H1 (cell line): ENCODE results near the gene SFRP5. TPM values are rescaled to one million over a fixed set of nuclear protein-coding genes. Genes with fewer than 3 reads are reported as not detected.

Source experiments
- CTCF ChIA-PET: fragments of 300-600 bp; sonication (Branson Sonifier 250); formaldehyde crosslinking; loops from one replicate; lab custom pipeline; 2021; ENCODE audit not compliant: partially characterized antibody; lab: Charles Lee
- POLR2A ChIA-PET: fragments of 300-600 bp; sonication (Branson Sonifier 250); formaldehyde crosslinking; loops from one replicate; lab custom pipeline; 2021; ENCODE audit warnings: inconsistent platforms; ENCODE audit not compliant: partially characterized antibody; lab: Charles Lee
- DNase-seq, 2 experiments: peaks; one replicate each; pipeline versions ENCODE4 v3.0.0 to v3.0.0-alpha.2; 2010 to 2022; ENCODE audit warnings: low spot score in 2 of 2, low read depth in 1 of 2, mixed read lengths in 1 of 2
- FAIRE-seq: peaks from 2 replicates; lab custom pipeline; 2011; peaks lifted over from hg19 to GRCh38; lab: Jason Lieb, UNC
- H2AFZ ChIP-seq: 2 replicates; pipeline ENCODE4 v1.8.1; 2012; ENCODE audit warnings: low read length, inconsistent platforms
- H2AK5ac ChIP-seq: 2 replicates; pipeline ENCODE4 v1.6.1; 2013; ENCODE audit warnings: low read depth, low read length
- H2BK120ac ChIP-seq: replicated peaks from 2 replicates; pipeline ENCODE3; 2013; ENCODE audit warnings: low read depth, low read length, inconsistent platforms
- H2BK12ac ChIP-seq: 2 replicates; pipeline ENCODE4 v1.6.1; 2013; ENCODE audit warnings: low read depth, low read length
- H2BK15ac ChIP-seq: 2 replicates; pipeline ENCODE4 v1.6.1; 2013; ENCODE audit warnings: low read length
- H2BK20ac ChIP-seq: 2 replicates; pipeline ENCODE4 v1.6.1; 2013; ENCODE audit warnings: low read length
- H2BK5ac ChIP-seq: 2 replicates; pipeline ENCODE4 v1.6.1; 2013; ENCODE audit warnings: low read depth, low read length
- H3K14ac ChIP-seq: 2 replicates; pipeline ENCODE4 v1.6.1; 2013; ENCODE audit warnings: inconsistent platforms; ENCODE audit not compliant: insufficient read length
- H3K18ac ChIP-seq: 2 replicates; pipeline ENCODE4 v1.6.1; 2013; ENCODE audit warnings: low read length; ENCODE audit errors: extremely low read depth
- H3K23ac ChIP-seq: 2 replicates; pipeline ENCODE4 v1.6.1; 2013; ENCODE audit warnings: inconsistent platforms; ENCODE audit not compliant: insufficient read length
- H3K23me2 ChIP-seq: 2 replicates; pipeline ENCODE4 v1.6.1; 2013; ENCODE audit warnings: low read depth, low read length
- H3K27ac ChIP-seq: 2 replicates; pipeline ENCODE4 v1.6.1; 2011; ENCODE audit warnings: low read depth, low read length, inconsistent platforms
- H3K27me3 ChIP-seq, 4 experiments: replicated peaks in 1 of 4; 1 replicate in 1 of 4; 2 replicates in 3 of 4; pipeline versions ENCODE4 v1.6.1 to v1.8.1; 2011 to 2013; ENCODE audit warnings: low read length in 3 of 4, mild to moderate bottlenecking in 3 of 4, inconsistent platforms in 2 of 4, mixed read lengths in 2 of 4, moderate library complexity in 1 of 4; ENCODE audit not compliant: control insufficient read depth in 3 of 4, insufficient read depth in 3 of 4; ENCODE audit errors: extremely low read depth in 1 of 4
- H3K36me3 ChIP-seq, 4 experiments: 2 replicates each; pipeline versions ENCODE4 v1.6.1 to v1.8.1; 2011 to 2013; ENCODE audit warnings: mild to moderate bottlenecking in 4 of 4, low read length in 3 of 4, moderate library complexity in 2 of 4, control low read depth in 1 of 4, inconsistent platforms in 1 of 4; ENCODE audit not compliant: insufficient read depth in 4 of 4, control insufficient read depth in 2 of 4
- H3K4ac ChIP-seq: replicated peaks from 2 replicates; pipeline ENCODE3; 2013; ENCODE audit warnings: low read length, low read depth, mixed read lengths, inconsistent platforms; ENCODE audit not compliant: insufficient read length
- H3K4me1 ChIP-seq, 4 experiments: replicated peaks in 1 of 4; 1 replicate in 1 of 4; 2 replicates in 3 of 4; pipeline versions ENCODE4 v1.6.1 to v1.8.1; 2011 to 2013; ENCODE audit warnings: low read length in 3 of 4, inconsistent platforms in 2 of 4, mixed read lengths in 1 of 4; ENCODE audit not compliant: insufficient read depth in 4 of 4, control insufficient read depth in 3 of 4
- H3K4me2 ChIP-seq, 2 experiments: 2 replicates each; pipeline versions ENCODE4 v1.6.1 to v1.8.1; 2011 to 2013; ENCODE audit warnings: low read depth in 2 of 2, low read length in 2 of 2, control low read depth in 1 of 2, inconsistent platforms in 1 of 2, mild to moderate bottlenecking in 1 of 2; ENCODE audit not compliant: insufficient read depth in 1 of 2
- H3K4me3 ChIP-seq, 4 experiments: fragments of 200-600, 300-600 bp in 1 of 4; sonication (generic), shearing (Covaris generic), sonication (Bioruptor Twin) in 1 of 4; 2 replicates each; pipeline versions ENCODE4 v1.5.1 to v1.8.1; 2011 to 2016; ENCODE audit warnings: low read length in 4 of 4, low read depth in 3 of 4, control low read depth in 2 of 4, inconsistent platforms in 2 of 4, mild to moderate bottlenecking in 2 of 4, mixed read lengths in 1 of 4, moderate library complexity in 1 of 4; ENCODE audit not compliant: insufficient read depth in 2 of 4; ENCODE audit errors: extremely low read depth in 1 of 4
- H3K56ac ChIP-seq: replicated peaks from 2 replicates; pipeline ENCODE3; 2013; ENCODE audit warnings: low read depth, mild to moderate bottlenecking, mixed read lengths, low read length, inconsistent platforms; ENCODE audit not compliant: insufficient read length
- H3K79me1 ChIP-seq: 2 replicates; pipeline ENCODE4 v1.6.1; 2013; ENCODE audit warnings: low read depth, low read length, control low read depth
- H3K79me2 ChIP-seq, 2 experiments: 2 replicates each; pipeline versions ENCODE4 v1.6.1 to v1.8.1; 2012 to 2013; ENCODE audit warnings: low read length in 2 of 2, mild to moderate bottlenecking in 2 of 2, inconsistent platforms in 1 of 2; ENCODE audit not compliant: insufficient read depth in 2 of 2, control insufficient read depth in 1 of 2
- H3K9ac ChIP-seq, 4 experiments: replicated peaks in 1 of 4; 1 replicate in 1 of 4; 2 replicates in 3 of 4; pipeline versions ENCODE4 v1.6.1 to v1.8.1; 2011 to 2013; ENCODE audit warnings: low read depth in 3 of 4, low read length in 3 of 4, control low read depth in 2 of 4, mild to moderate bottlenecking in 2 of 4, moderate library complexity in 2 of 4, inconsistent platforms in 1 of 4; ENCODE audit errors: extremely low read depth in 1 of 4
- H3K9me3 ChIP-seq, 2 experiments: 2 replicates each; pipeline versions ENCODE4 v1.6.1 to v1.8.1; 2012 to 2013; ENCODE audit warnings: mild to moderate bottlenecking in 2 of 2, moderate library complexity in 2 of 2, control low read depth in 1 of 2, inconsistent platforms in 1 of 2, low read depth in 1 of 2, low read length in 1 of 2, mixed read lengths in 1 of 2; ENCODE audit not compliant: insufficient read depth in 2 of 2
- H4K20me1 ChIP-seq, 2 experiments: replicated peaks in 1 of 2; 2 replicates each; pipeline versions ENCODE3 to v1.8.1; 2011 to 2013; ENCODE audit warnings: inconsistent platforms in 2 of 2, low read length in 2 of 2, mild to moderate bottlenecking in 1 of 2; ENCODE audit not compliant: insufficient read depth in 2 of 2, control insufficient read depth in 1 of 2
- H4K5ac ChIP-seq: 2 replicates; pipeline ENCODE4 v1.6.1; 2013; ENCODE audit warnings: low read length, low read depth, mixed read lengths, inconsistent platforms; ENCODE audit not compliant: insufficient read length
- H4K8ac ChIP-seq: 2 replicates; pipeline ENCODE4 v1.8.0; 2013; ENCODE audit warnings: mild to moderate bottlenecking, moderate library complexity, low read length, inconsistent platforms; ENCODE audit not compliant: insufficient read depth; ENCODE audit errors: extremely low read depth
- H4K91ac ChIP-seq: replicated peaks from 2 replicates; pipeline ENCODE3; 2013; ENCODE audit warnings: low read length, mixed read lengths, inconsistent platforms; ENCODE audit not compliant: insufficient read length
- CBX5 ChIP-seq: fragments of 300-800, 300-1000 bp; sonication (generic); IDR thresholded peaks from 2 replicates; pipeline ENCODE4 v1.7.1; 2016; ENCODE audit warnings: antibody characterized with exemption, low read length, low read depth
- CREB1 ChIP-seq: IDR thresholded peaks from 2 replicates; pipeline ENCODE4 v1.6.1; 2012; ENCODE audit warnings: inconsistent platforms
- JUN ChIP-seq: IDR thresholded peaks from 2 replicates; pipeline ENCODE4 v1.6.1; 2011; ENCODE audit warnings: low read depth, mild to moderate bottlenecking, improper control_type of control experiment, low read length
- KDM4A ChIP-seq: IDR thresholded peaks from one replicate; pipeline ENCODE4 v1.7.1; 2012; ENCODE audit warnings: low read depth, mild to moderate bottlenecking, moderate library complexity, low read length, inconsistent platforms; ENCODE audit not compliant: severe bottlenecking
- RAD21 ChIP-seq, 2 experiments: IDR thresholded peaks in 1 of 2; conservative IDR thresholded peaks in 1 of 2; 2 replicates each; pipeline ENCODE4 v1.6.1; 2011; ENCODE audit warnings: low read depth in 2 of 2, low read length in 2 of 2, improper control_type of control experiment in 1 of 2, inconsistent platforms in 1 of 2, mild to moderate bottlenecking in 1 of 2, moderate library complexity in 1 of 2
- RXRA ChIP-seq: IDR thresholded peaks from 2 replicates; pipeline ENCODE4 v1.6.1; 2011; ENCODE audit warnings: low read depth, mild to moderate bottlenecking, low read length, moderate library complexity; ENCODE audit not compliant: insufficient read depth
- WGBS, 2 experiments: shearing (Covaris generic) in 1 of 2; methylation state at CpG; one replicate each; pipeline versions ENCODE4 v1.1.6 to v1.1.7; 2013 to 2015; ENCODE audit warnings: low lambda C conversion rate in 2 of 2, mixed read lengths in 2 of 2, inconsistent platforms in 1 of 2, low coverage in 1 of 2, missing lambda C conversion rate in 1 of 2; ENCODE audit not compliant: insufficient replicate concordance in 2 of 2, insufficient coverage in 1 of 2, insufficient read length in 1 of 2; ENCODE audit errors: extremely low coverage in 1 of 2, missing lambda C conversion rate in 1 of 2; 5-methylcytosine and 5-hydroxymethylcytosine counted together
- polyA plus RNA-seq, 7 experiments: library from polyadenylated mRNA; depleted of rRNA in 3 of 7; stranded (reverse) in 5 of 7; unstranded in 2 of 7; fragments of >200 nt in 5 of 7; fragments of 200-250 nt in 2 of 7; gene quantifications; 1 replicate in 5 of 7; 2 replicates in 1 of 7; 4 replicates in 1 of 7; pipeline versions ENCODE4 v1.2.1 to v1.2.3, GENCODE V29; 2011 to 2013; ENCODE audit warnings: missing spikeins in 2 of 7, mixed read lengths in 2 of 7
- total RNA-seq: library from RNA; stranded (reverse); fragmentation: NEBNext Ultra II Directional; extraction: Animal tissue kit (Norgen Biotek cat#: 25700); gene quantifications from 2 replicates; pipeline ENCODE4 v1.2.1, GENCODE V29; 2021

Gene SFRP5
- total and polyA plus RNA-seq, 2 of the 8 experiments (the other 6 are each of a cell fraction or from before 2014, with no cell fraction given), result 3.9 to 5.9 TPM

DNA sequence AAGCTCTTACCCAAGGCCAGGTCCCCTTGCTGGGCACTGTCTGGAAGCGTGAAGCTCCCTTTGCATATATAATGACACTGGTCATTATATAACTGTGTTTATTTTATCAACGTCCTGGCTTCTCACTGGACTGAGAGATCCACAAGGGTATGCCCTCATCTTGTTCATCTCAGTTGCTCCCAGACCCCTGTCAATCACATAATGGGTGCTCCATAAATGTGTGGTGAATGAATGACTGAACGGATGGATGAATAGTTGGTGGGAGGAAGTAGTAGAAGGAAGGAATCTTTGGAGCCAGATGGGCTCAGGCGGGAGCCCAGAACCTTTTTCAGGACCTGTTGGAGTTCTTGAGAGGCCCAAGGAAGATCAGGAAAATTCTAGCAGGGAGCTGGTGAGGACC, 7.7 kb upstream of the SFRP5 start:
- Histone ChIP-seq H2AK5ac (no peak overlapping the region), H3K14ac (no peak overlapping the region), H2BK20ac (no peak overlapping the region), H2BK12ac (no peak overlapping the region), H2BK120ac (no peak overlapping the region), H4K91ac (no peak overlapping the region), H3K9ac (no peak overlapping the region), H3K27me3 (no peaks in the 10 kb centered on the region), H2BK5ac (no peak overlapping the region), H3K23ac (no peak overlapping the region), H3K27ac (no peak overlapping the region), H2AFZ (no peak overlapping the region), H3K4ac (no peak overlapping the region), H3K4me2 (no peak overlapping the region), H3K79me2 (no peaks in the 10 kb centered on the region), H3K23me2 (no peaks in the 10 kb centered on the region), H2BK15ac (no peak overlapping the region), H4K5ac (no peak overlapping the region), H3K56ac (no peak overlapping the region), H3K18ac (no peak overlapping the region), H3K9me3 (no peaks in the 10 kb centered on the region), H4K8ac (no peak overlapping the region), H3K79me1 (no peaks in the 10 kb centered on the region), H3K36me3 (no peaks in the 10 kb centered on the region), H3K4me1 (peaks cover 0 to 14% (median 5%) of the 10 kb centered on the region in 4 experiments; a peak in 6 of 7 replicates), H4K20me1 (no peaks in the 10 kb centered on the region), H3K4me3 (no peak overlapping the region)
- no peak for TF ChIP-seq RAD21 (IDR thresholded peaks at IDR 0.05 in 1 of 2, conservative IDR thresholded peaks at IDR 0.05 in 1 of 2; ENCODE audit: low read depth in 2 of 2, low read length in 2 of 2)
- TF ChIP-seq RXRA, result no peak
- no peak for TF ChIP-seq JUN
- TF ChIP-seq CBX5, result no peak
- no peak for TF ChIP-seq KDM4A
- TF ChIP-seq CREB1, result no peak
- DNase-seq, result no peak
- ChIA-PET POLR2A (interaction anchor here (0.9 to 1.8 kb wide), 3 partner anchors 8 to 43 kb away, joined by 3 to 6 read pairs (median 3); partner anchors contain the start of gene ZFYVE27), CTCF (interaction anchor here (1.0 to 8.8 kb wide), 4 partner anchors 13 to 93 kb away, joined by 3 to 98 read pairs (median 17); no protein-coding TSS in a partner anchor)
- WGBS, 2 experiments, result 84% methylated on average over 4 of the region's 4 CpGs; no CpG with 5 or more reads in 1 of the 2 experiments
- FAIRE-seq, result no peak
